Hepatocyte (in vitro differentiated cells): ENCODE results near the gene PDS5A. TPM values are rescaled to one million over a fixed set of nuclear protein-coding genes. Genes with fewer than 3 reads are reported as not detected.
"Not testable (repeated sequence)": the region's sequence is repeated elsewhere in the genome, so short reads cannot be mapped to it uniquely, and the experiment has no call there.

ENCODE experiments used
- DNase-seq: peaks from one replicate; pipeline ENCODE4 v3.0.0-alpha.2; 2016; ENCODE audit warnings: low spot score
- H2AFZ ChIP-seq: fragments of 200-600 bp; sonication (generic); 2 replicates; pipeline ENCODE4 v1.6.0; 2016; ENCODE audit warnings: antibody characterized with exemption, mild to moderate bottlenecking
- H3K27ac ChIP-seq: fragments of 200-600 bp; sonication (generic); 2 replicates; pipeline ENCODE4 v1.5.1; 2016; ENCODE audit warnings: mild to moderate bottlenecking
- H3K27me3 ChIP-seq: fragments of 200-600 bp; sonication (generic); 2 replicates; pipeline ENCODE4 v1.6.1; 2016
- H3K36me3 ChIP-seq: fragments of 200-600 bp; sonication (generic); replicated peaks from 2 replicates; pipeline ENCODE4 v1.5.1; 2016; ENCODE audit warnings: low read depth; ENCODE audit not compliant: insufficient read depth
- H3K4me1 ChIP-seq: fragments of 200-600 bp; sonication (generic); 2 replicates; pipeline ENCODE4 v1.5.1; 2016; ENCODE audit warnings: mild to moderate bottlenecking, moderate library complexity; ENCODE audit not compliant: insufficient read depth
- H3K4me2 ChIP-seq: fragments of 200-600 bp; sonication (generic); 2 replicates; pipeline ENCODE4 v1.6.0; 2016
- H3K4me3 ChIP-seq: fragments of 200-600 bp; sonication (generic); 2 replicates; pipeline ENCODE4 v1.5.1; 2016; ENCODE audit warnings: mild to moderate bottlenecking
- H3K79me2 ChIP-seq: fragments of 200-600 bp; sonication (generic); 2 replicates; pipeline ENCODE4 v1.6.0; 2017; ENCODE audit warnings: mild to moderate bottlenecking
- H3K9me2 ChIP-seq: fragments of 200-600 bp; sonication (generic); replicated peaks from 2 replicates; pipeline ENCODE4 v1.6.0; 2017; ENCODE audit warnings: mild to moderate bottlenecking; ENCODE audit not compliant: insufficient read depth
- H3K9me3 ChIP-seq: fragments of 200-600 bp; sonication (generic); 2 replicates; pipeline ENCODE4 v1.5.1; 2016; ENCODE audit warnings: low read depth, mild to moderate bottlenecking
- H4K20me1 ChIP-seq: fragments of 200-600 bp; sonication (generic); 2 replicates; pipeline ENCODE4 v1.6.0; 2016; ENCODE audit warnings: mild to moderate bottlenecking; ENCODE audit not compliant: insufficient read depth, poor library complexity, severe bottlenecking
- EZH2 ChIP-seq: fragments of 200-600 bp; sonication (generic); IDR thresholded peaks from 2 replicates; pipeline ENCODE4 v1.6.1; 2016; ENCODE audit warnings: antibody characterized with exemption, mild to moderate bottlenecking, borderline replicate concordance
- EZH2phosphoT487 ChIP-seq: fragments of 200-600 bp; sonication (generic); IDR thresholded peaks from one replicate; pipeline ENCODE4 v1.6.1; 2018; ENCODE audit warnings: antibody characterized with exemption, mild to moderate bottlenecking, low read depth, moderate library complexity; ENCODE audit not compliant: unreplicated experiment, severe bottlenecking
- WGBS: methylation state at CpG from one replicate; pipeline ENCODE4 v1.1.6; 2016; ENCODE audit warnings: low lambda C conversion rate; ENCODE audit errors: missing lambda C conversion rate; 5-methylcytosine and 5-hydroxymethylcytosine counted together
- polyA plus RNA-seq: library from polyadenylated mRNA; unstranded; fragments of >200 nt; fragmentation: Nextera tagmentation; extraction: Ambion mirVana; gene quantifications from 2 replicates; pipeline ENCODE4 v1.2.1, GENCODE V29; 2016
- total RNA-seq: library from RNA; depleted of rRNA; stranded (reverse); fragments of >200 nt; gene quantifications from 2 replicates; pipeline ENCODE4 v1.2.3, GENCODE V29; 2014
- TF ChIP-seq, protein P1 (sequence below): fragments of 200-600 bp; sonication (generic); IDR thresholded peaks from 2 replicates; pipeline ENCODE4 v1.5.1; 2016; ENCODE audit warnings: antibody characterized with exemption, mild to moderate bottlenecking; ENCODE audit not compliant: poor library complexity

The PDS5A gene
- total and polyA plus RNA-seq, 2 experiments from 2014 or later = 24.6 to 69.2 TPM

GRCh38 chr4:39908284-39908683 is 69.4 kb downstream of the PDS5A start:
- Histone ChIP-seq H3K27ac (no peak overlapping the region), H3K4me3 (no peak overlapping the region), H3K4me2 (no peak overlapping the region), H2AFZ (no peak overlapping the region), H3K36me3 (no peaks in the 10 kb centered on the region), H3K9me3 (no peaks in the 10 kb centered on the region), H3K9me2 (no peaks in the 10 kb centered on the region), H3K27me3 (no peaks in the 10 kb centered on the region), H3K79me2 (peaks cover 10% of the 10 kb centered on the region), H4K20me1 (no peaks in the 10 kb centered on the region), H3K4me1 (no peaks in the 10 kb centered on the region)
- no peak for DNase-seq
- 96% methylated on average over 2 of the region's 2 CpGs for WGBS
- no peak for TF ChIP-seq EZH2phosphoT487
- no peak for TF ChIP-seq EZH2
- TF ChIP-seq, protein P1, sequence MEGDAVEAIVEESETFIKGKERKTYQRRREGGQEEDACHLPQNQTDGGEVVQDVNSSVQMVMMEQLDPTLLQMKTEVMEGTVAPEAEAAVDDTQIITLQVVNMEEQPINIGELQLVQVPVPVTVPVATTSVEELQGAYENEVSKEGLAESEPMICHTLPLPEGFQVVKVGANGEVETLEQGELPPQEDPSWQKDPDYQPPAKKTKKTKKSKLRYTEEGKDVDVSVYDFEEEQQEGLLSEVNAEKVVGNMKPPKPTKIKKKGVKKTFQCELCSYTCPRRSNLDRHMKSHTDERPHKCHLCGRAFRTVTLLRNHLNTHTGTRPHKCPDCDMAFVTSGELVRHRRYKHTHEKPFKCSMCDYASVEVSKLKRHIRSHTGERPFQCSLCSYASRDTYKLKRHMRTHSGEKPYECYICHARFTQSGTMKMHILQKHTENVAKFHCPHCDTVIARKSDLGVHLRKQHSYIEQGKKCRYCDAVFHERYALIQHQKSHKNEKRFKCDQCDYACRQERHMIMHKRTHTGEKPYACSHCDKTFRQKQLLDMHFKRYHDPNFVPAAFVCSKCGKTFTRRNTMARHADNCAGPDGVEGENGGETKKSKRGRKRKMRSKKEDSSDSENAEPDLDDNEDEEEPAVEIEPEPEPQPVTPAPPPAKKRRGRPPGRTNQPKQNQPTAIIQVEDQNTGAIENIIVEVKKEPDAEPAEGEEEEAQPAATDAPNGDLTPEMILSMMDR = no peak

DNA sequence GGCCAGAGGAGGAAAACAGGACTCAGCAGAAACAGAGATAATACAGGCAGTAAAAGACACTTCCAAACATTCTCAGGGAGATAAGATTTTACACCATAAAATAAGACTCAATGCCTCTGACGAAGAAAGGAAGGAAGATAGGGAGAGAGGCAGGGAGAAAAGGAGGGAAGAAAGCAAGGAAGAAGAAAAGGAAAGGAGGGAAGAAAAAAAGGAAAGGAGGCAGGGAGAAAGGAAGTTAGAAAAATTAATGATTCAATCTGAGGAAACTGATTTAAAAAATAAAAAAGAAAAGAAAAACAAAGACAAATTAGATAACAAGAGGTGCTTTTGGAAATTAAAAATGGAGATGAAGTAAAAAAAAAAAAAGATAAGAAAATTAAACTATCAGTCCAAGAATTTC is 72.1 kb downstream of the PDS5A start:
- H3K9me2 ChIP-seq = no peaks in the 10 kb centered on the region
- H3K27ac ChIP-seq = no peak overlapping the region
- no peak overlapping the region for H3K4me2 ChIP-seq
- WGBS = 38% methylated on average over 1 of the region's 1 CpG
- H3K27me3 ChIP-seq = no peaks in the 10 kb centered on the region
- no peak for DNase-seq
- no peaks in the 10 kb centered on the region for H3K4me1 ChIP-seq
- H3K79me2 ChIP-seq = peaks cover 10% of the 10 kb centered on the region
- no peaks in the 10 kb centered on the region for H3K36me3 ChIP-seq
- no peaks in the 10 kb centered on the region for H4K20me1 ChIP-seq
- H3K9me3 ChIP-seq = no peaks in the 10 kb centered on the region
- H2AFZ ChIP-seq = no peak overlapping the region
- TF ChIP-seq, protein P1 = no peak
- TF ChIP-seq EZH2 (no peak), EZH2phosphoT487 (no peak)
- H3K4me3 ChIP-seq = no peak overlapping the region

DNA sequence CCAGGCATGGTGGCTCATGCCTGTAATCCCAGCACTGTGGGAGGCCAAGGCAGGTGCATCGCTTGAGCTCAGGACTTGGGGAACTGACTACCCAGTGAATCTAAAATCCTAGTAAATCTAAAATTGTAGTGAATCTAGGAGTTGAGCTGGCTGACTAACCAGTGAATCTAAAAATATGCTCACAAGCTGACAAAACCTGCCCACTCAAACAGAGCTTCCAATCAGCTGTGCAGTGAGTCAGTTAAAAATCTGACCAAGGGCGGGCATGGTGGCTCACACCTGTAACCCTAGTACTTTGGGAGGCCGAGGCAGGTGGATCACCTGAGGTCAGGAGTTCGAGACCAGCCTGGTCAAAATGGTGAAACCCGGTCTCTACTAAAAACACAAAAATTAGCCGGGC is 72.7 kb downstream of the PDS5A start:
- not testable (repeated sequence) for H4K20me1 ChIP-seq, DNase-seq, H3K4me1 ChIP-seq, H3K27ac ChIP-seq, H3K27me3 ChIP-seq, H3K36me3 ChIP-seq, H3K9me2 ChIP-seq, H3K4me2 ChIP-seq, H3K9me3 ChIP-seq, H2AFZ ChIP-seq, H3K4me3 ChIP-seq
- 98% methylated on average over 6 of the region's 6 CpGs for WGBS
- H3K79me2 ChIP-seq = peaks cover 10% of the 10 kb centered on the region

DNA sequence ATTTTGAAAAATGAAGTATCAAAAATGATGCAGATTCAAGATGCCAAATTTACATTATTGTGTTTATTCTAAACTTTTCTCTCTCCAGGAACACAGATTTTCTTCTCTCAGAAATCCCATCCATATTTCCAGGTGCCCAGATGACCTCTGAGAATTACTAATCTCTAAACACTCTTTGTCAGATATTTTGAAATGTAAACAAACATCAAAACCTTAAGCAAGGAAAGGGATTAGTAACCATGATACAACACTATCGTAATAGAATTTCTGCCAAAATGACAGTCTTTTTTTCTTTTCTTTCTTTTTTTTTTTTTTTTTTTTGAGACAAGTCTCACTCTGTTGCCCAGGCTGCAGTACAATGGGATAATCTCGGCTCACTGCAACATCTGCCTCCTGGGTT is 76.7 kb downstream of the PDS5A start:
- Histone ChIP-seq H3K4me2 (no peak overlapping the region), H3K79me2 (peaks cover 3% of the 10 kb centered on the region), H3K9me3 (no peaks in the 10 kb centered on the region), H3K4me3 (no peak overlapping the region), H3K27me3 (no peaks in the 10 kb centered on the region), H3K36me3 (no peaks in the 10 kb centered on the region), H3K27ac (no peak overlapping the region), H4K20me1 (no peaks in the 10 kb centered on the region), H3K9me2 (no peaks in the 10 kb centered on the region), H2AFZ (no peak overlapping the region), H3K4me1 (no peaks in the 10 kb centered on the region)
- no peak for DNase-seq
- 93% methylated on average over 2 of the region's 2 CpGs for WGBS
- no peak for TF ChIP-seq EZH2phosphoT487
- no peak for TF ChIP-seq EZH2
- TF ChIP-seq, protein P1 = no peak
